NK-92 (cell line): Measurements from ENCODE around the gene RETSAT.

Source experiments
- DNase-seq: peaks from one replicate; lab custom pipeline; 2025; ENCODE audit not compliant: unreplicated experiment; lab: John Stamatoyannopoulos, UW

RETSAT gene

DNA sequence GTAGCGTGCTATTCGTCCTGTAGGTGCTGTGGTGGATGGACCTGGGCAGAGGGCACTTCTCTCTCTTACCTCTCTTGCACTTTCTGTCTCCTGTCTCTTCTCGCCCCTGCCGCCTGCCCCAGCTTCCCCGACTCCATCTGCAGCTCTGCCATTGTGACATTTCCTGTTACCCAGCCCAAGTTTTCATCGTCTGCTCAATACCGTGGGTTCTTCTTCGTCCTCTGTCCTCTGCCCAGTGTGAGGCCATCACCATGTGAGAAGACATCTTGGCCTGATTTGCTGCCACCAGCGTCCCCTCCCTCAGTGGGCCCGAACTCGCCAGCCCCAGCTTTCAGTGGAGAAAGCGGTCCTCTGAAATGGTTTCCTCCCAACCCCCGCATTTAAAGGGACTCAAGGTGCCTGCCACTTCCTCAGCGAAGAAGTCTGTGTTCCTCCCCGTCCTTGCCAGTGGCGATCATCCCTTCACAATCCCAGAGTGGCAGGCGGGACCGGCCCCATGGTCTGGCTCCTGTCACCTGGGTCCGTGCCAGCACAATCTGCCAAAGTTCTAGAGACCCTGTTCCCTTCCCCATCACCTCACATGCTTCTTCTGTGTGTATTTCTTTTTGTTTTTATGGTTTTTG is 44.5 kb downstream of the RETSAT start:
- DNase-seq, result no peak

DNA sequence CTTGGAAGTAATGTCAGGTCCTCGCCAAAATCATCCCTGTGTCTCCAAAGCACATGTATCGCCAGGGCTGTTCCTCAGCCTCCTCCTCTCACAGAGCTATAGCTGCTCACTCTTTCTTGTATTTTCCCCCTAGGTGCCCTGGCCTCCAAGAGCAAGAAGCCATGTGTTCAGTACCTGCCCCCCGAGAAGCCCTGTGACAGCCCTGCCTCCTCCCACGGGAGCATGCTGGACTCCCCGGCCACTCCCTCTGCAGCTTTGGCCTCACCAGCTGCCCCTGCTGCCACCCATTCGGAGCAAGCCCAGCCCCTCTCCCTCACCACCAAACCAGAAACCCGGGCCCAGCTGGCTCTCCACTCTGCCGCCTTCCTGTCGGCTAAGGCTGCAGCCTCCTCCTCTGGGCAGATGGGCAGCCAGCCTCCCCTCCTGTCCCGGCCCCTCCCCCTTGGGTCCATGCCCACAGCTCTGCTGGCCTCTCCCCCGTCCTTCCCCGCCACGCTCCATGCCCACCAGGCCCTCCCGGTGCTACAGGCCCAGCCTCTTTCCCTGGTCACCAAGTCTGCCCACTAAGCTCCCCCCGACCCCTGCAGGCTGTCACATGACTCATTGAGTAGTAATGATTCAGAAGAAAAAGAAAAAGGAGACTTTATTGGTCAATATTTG is 45.3 kb downstream of the RETSAT start:
- no peak for DNase-seq

DNA sequence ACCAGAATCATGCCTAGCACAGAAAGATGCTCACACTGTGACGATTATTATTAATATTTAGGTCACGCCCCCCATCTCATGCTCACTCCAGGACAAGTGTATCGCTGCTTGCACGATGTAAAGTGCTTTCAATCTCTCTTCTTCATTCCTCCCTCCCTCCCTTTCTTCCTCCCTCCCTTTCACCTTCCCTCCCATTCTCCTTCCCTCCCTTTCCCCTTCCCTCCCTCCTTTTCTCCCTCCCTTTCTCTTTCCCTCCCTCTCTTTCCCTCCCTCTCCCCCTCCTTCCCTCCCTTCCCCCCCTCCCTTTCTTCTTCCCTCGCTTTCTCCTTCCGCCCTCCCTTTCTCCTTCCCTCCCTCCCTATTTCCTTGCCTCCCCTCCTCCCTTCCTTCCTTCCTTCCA is 46.1 kb downstream of the RETSAT start:
- DNase-seq, result no peak

DNA sequence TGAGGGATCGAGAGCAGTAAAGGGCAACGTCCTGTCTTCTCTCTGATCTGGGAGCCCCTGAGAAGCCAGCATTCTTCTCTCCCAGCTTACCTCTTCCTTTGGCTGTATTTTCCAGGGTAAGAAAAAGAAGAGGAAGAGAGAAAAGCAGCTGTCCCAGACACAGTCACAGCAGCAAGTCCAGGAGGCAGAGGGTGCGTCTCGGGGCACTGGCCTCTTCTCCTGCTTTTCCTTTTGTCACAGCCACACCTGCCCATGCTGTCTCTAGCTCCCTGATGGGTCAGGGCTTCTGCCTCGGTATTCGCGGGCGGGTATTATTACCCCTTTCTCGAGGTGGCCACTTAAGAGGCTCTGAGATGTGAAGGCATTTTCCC is 46.8 kb downstream of the RETSAT start:
- DNase-seq, result no peak

DNA sequence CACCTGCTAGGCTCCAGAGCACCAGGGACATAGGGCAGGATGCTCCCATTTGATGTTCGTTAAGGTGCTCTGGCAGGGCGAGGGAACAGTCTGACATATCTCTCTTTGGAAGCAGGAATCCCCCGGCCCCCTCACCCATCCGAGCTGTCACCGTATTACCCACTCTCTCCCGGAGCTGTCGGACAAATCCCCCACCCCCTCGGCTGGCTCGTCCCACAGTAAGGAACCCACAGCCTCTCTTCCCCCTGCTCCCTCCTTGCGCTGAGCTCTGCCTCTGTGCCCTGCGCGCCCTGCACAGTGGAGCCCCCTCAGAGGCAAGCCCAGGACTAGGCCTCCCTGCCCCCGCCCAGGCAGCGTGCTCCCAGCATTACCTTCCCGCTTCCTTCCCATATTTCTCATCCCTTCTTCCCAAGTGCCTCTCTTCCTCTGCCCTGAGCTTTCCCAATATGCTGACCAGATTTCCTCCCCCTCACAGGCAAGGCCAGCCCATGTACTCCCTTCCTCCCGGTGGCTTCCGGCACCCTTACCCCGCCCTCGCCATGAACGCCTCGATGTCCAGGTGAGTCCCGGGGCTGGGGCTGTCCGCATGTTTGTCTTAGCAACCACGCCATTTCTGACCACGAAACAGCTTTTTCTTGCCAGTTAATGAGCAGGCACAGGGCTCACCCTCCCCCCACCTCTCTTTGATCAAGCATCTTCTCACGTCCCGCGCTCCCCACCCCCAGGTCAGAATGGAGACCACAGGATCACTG is 50.4 kb downstream of the RETSAT start:
- DNase-seq, result no peak

DNA sequence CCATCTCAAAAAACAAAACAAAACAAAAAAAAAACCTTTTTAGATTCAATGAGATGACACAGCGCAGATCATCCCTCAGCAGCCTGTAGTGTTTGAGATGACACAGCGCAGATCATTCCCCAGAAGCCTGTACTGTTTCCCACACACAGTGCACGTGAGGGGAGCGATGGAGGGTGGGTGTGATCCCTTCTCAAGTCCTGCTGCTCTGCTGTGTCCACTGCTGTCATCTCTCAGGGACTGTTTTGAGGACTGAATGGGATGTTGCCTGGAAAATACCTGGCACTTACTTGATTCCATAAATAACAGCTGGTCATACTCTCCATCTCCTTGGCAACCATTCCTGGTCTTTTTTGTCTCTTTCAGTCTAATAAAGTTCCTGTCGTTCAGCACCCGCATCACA is 52.2 kb downstream of the RETSAT start:
- no peak for DNase-seq
